Heart left ventricle (tissue), 16 donors: ENCODE data around the gene GOLGA8S. TPM values are rescaled to one million over a fixed set of nuclear protein-coding genes. Genes with fewer than 3 reads are reported as not detected.
"Not testable (repeated sequence)": the region's sequence is repeated elsewhere in the genome, so short reads cannot be mapped to it uniquely, and the experiment has no call there.

ENCODE experiments used
- ATAC-seq, 4 donors: fragments of 200-7000 bp; cut with Tn5 transposase; one replicate each; pipeline ENCODE4 v1.9.1; 2020 to 2022; ENCODE audit warnings: moderate library complexity in 4 of 4, mild to moderate bottlenecking in 3 of 4, moderate number of reproducible peaks in 1 of 4
- DNase-seq, 5 donors: peaks; one replicate each; pipeline ENCODE4 v3.0.0-alpha.2; 2020
- H3K27ac ChIP-seq, 12 donors: fragments of 200-600 bp; sonication (generic) in 4 of 12; one replicate each; pipeline versions ENCODE4 v1.5.0 to v1.8.0; 2016 to 2022; ENCODE audit warnings: mild to moderate bottlenecking in 2 of 12
- H3K27me3 ChIP-seq, 9 donors: fragments of 200-600 bp; sonication (generic) in 2 of 9; one replicate each; pipeline versions ENCODE4 v1.5.1 to v1.8.0; 2016 to 2022; ENCODE audit warnings: mild to moderate bottlenecking in 3 of 9
- H3K36me3 ChIP-seq, 9 donors: fragments of 200-600 bp; sonication (generic) in 2 of 9; one replicate each; pipeline versions ENCODE4 v1.5.0 to v1.8.0; 2018 to 2022; ENCODE audit warnings: mild to moderate bottlenecking in 2 of 9
- H3K4me1 ChIP-seq, 12 donors: fragments of 200-600 bp; sonication (generic) in 4 of 12; one replicate each; pipeline versions ENCODE4 v1.5.0 to v1.8.0; 2016 to 2022; ENCODE audit warnings: mild to moderate bottlenecking in 3 of 12
- H3K4me3 ChIP-seq, 12 donors: fragments of 200-600 bp; sonication (generic) in 4 of 12; one replicate each; pipeline versions ENCODE4 v1.5.0 to v1.8.0; 2017 to 2022; ENCODE audit warnings: mild to moderate bottlenecking in 9 of 12, moderate library complexity in 4 of 12
- H3K9me3 ChIP-seq, 12 donors: fragments of 200-600 bp; sonication (generic) in 4 of 12; one replicate each; pipeline versions ENCODE4 v1.5.0 to v1.8.0; 2016 to 2022; ENCODE audit warnings: mild to moderate bottlenecking in 1 of 12
- POLR2A ChIP-seq, 2 donors: fragments of 450-650 bp; IDR thresholded peaks; one replicate each; pipeline ENCODE4 v1.6.1; 2017; ENCODE audit warnings: antibody characterized with exemption in 2 of 2, mild to moderate bottlenecking in 2 of 2, moderate library complexity in 2 of 2
- WGBS, 4 donors: extraction: QIAGEN DNeasy Blood & Tissue Kit in 2 of 4; methylation state at CpG; one replicate each; pipeline versions ENCODE4 v1.1.5 to v1.1.7; 2013 to 2018; 5-methylcytosine and 5-hydroxymethylcytosine counted together
- intact Hi-C, 10 donors: fragments of 100-400 bp; cut with DNase I; formaldehyde crosslinking; loops; one replicate each; pipeline versions ENCODE4 v1.11.1 to v1.14.2; 2022
- polyA plus RNA-seq, 2 donors: library from polyadenylated mRNA; stranded (reverse); fragments of 200-250 nt; gene quantifications; one replicate each; pipeline ENCODE4 v1.2.3, GENCODE V29; 2013
- total RNA-seq, 9 donors: library from RNA; depleted of rRNA in 2 of 9; stranded (reverse); fragments of >200 nt in 2 of 9; fragmentation: NEBNext Ultra II Directional in 3 of 9; extraction: Animal tissue kit (Norgen Biotek cat#: 25700) in 3 of 9; gene quantifications; one replicate each; pipeline versions ENCODE4 v1.1.0 to v1.2.4, GENCODE V29; 2016 to 2023
- TF ChIP-seq, protein P1 (sequence below), 12 donors: fragments of 200-600 bp; sonication (generic) in 4 of 12; IDR thresholded peaks; one replicate each; pipeline versions ENCODE4 v1.5.0 to v1.8.0; 2018 to 2022; ENCODE audit warnings: antibody characterized with exemption in 12 of 12, mild to moderate bottlenecking in 5 of 12
- donor health status: ischemic (EF 13 %, LVEDD 7.1; RV severe dilation, severe dysfunction).
- donor health status: healthy with polysubstance abuse.
- donor health status: DM: no; HTN: yes; CAD: no.
- donor health status: DM: no; HTN: no; CAD: no.
- donor health status: ischemic (EF 25% LVEDD 6.9; RV normal size, moderate dysfunction).
- donor health status: ischemic (EF 25% LVEDD 5.7; RV mildly dilated, moderate dysfunction).
- donor health status: healthy.
- donor health status: DM: yes; HTN: yes; CAD: no.
- donor health status: ischemic (EF 35%, LVEDD 5.7; RV mildly dilated, moderate dysfunction).
- donor health status: nonischemic (EF 11% LVEDD 7.7; RV severe dilation, severe dysfunction).
- donor health status: DM: yes; HTN: yes; CAD: no.
- donor health status: PGD.
- donor health status: ischemic (EF 29% LVEDD 5.4; RV normal size, mild dysfunction).
- donor health status: nonischemic (EF 23%, LVEDD 6.1; RV moderate dilation, normal function).

The GOLGA8S gene
- total and polyA plus RNA-seq, 11 donors: 0.01 to 1.2 (median 0.30) TPM; not detected in 2

DNA sequence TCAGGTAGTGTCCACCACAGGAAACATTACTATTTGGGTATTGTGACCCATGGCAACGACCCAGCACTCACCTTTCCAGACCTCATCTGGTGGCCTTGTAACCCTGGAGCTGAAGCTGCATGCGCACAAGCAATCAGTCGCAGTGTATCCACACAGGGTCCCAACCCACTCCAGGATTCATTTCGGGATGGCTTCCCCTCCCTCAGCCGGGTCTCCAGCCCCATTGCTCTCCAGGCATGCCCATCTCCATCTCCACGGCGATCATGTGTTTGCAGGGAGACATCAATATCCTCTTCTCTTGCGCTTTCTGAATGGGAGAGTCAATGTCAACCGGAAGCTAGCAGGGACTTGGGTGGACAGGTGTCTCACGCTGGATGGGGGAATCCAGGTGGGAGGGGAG is 57.3 kb downstream of the GOLGA8S start:
- Histone ChIP-seq H3K4me1 (no peaks in the 10 kb centered on the region), H3K27ac (no peak overlapping the region), H3K36me3 (no peaks in the 10 kb centered on the region), H3K9me3 (no peaks in the 10 kb centered on the region), H3K27me3 (no peaks in the 10 kb centered on the region), H3K4me3 (no peak overlapping the region)
- no peak for TF ChIP-seq POLR2A (IDR thresholded peaks at IDR 0.05)
- TF ChIP-seq, protein P1, sequence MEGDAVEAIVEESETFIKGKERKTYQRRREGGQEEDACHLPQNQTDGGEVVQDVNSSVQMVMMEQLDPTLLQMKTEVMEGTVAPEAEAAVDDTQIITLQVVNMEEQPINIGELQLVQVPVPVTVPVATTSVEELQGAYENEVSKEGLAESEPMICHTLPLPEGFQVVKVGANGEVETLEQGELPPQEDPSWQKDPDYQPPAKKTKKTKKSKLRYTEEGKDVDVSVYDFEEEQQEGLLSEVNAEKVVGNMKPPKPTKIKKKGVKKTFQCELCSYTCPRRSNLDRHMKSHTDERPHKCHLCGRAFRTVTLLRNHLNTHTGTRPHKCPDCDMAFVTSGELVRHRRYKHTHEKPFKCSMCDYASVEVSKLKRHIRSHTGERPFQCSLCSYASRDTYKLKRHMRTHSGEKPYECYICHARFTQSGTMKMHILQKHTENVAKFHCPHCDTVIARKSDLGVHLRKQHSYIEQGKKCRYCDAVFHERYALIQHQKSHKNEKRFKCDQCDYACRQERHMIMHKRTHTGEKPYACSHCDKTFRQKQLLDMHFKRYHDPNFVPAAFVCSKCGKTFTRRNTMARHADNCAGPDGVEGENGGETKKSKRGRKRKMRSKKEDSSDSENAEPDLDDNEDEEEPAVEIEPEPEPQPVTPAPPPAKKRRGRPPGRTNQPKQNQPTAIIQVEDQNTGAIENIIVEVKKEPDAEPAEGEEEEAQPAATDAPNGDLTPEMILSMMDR (IDR thresholded peaks at IDR 0.05): no peak
- intact Hi-C loops: no loop called here
- ATAC-seq: no peak
- DNase-seq: no peak
- 80 to 87% (median 84%) methylated on average over 10 of the region's 10 CpGs for WGBS, 4 donors

DNA sequence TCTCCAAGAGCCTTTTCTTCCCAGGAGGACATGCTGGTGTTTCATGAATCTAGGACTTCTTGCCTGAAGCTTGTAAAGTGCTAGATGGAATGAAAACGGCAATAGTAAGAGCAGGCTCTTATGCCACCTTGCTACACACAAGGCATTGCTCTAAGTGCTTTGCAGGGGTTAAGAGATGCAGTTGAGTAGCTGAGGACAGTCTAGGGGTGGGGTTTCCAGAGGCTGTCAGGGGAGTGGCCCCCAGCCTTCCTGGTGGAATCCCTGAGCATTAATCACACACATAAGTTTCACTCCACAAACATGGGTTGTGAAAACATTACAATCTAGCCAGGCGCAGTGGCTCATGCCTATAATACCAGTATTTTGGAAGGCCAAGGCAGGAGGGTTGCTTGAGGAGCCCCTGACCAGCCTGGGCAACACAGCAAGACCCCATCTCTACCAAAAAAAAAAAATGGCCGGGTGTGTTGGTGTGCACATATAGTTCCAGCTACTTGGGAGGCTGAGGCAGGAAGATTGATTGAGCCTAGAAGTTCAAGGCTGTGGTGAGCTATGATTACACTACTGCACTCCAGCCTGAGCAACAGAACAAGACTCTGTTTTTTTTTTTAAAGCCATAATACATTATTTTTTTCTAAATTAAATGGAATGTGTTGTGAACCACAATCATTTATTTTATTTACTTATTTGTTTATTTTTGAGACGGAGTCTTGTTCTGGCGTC is 58.5 kb downstream of the GOLGA8S start:
- DNase-seq, H3K9me3 ChIP-seq, H3K36me3 ChIP-seq, H3K4me1 ChIP-seq, ATAC-seq, H3K27ac ChIP-seq, H3K4me3 ChIP-seq, intact Hi-C loops, H3K27me3 ChIP-seq: not testable (repeated sequence)
- WGBS, 4 donors: 75 to 87% (median 81%) methylated on average over 5 of the region's 5 CpGs

Other genes with a start within 250 kb of the GOLGA8S start
- gene GOLGA6L1, start 217.9 kb upstream of the GOLGA8S start, total RNA-seq: not detected
- gene GOLGA6L1, start 217.9 kb upstream of the GOLGA8S start, polyA plus RNA-seq: not detected
- not detected for gene GOLGA6L26, start 20.6 kb upstream of the GOLGA8S start, total RNA-seq
- not detected for gene GOLGA6L26, start 20.6 kb upstream of the GOLGA8S start, polyA plus RNA-seq
- gene GOLGA6L2, start 92.5 kb downstream of the GOLGA8S start, total RNA-seq: not detected
- not detected for gene GOLGA6L2, start 92.5 kb downstream of the GOLGA8S start, polyA plus RNA-seq
- under 1 TPM in 3 of 9 donors, not detected in 6; 0.13 to 0.45 (median 0.33) TPM for gene MKRN3, start 210.9 kb downstream of the GOLGA8S start, total RNA-seq
- under 1 TPM; 0.11 to 0.19 TPM for gene MKRN3, start 210.9 kb downstream of the GOLGA8S start, polyA plus RNA-seq